H1 (cell line): ENCODE measurements around the gene TUG1.

ENCODE experiments used
- BRCA1 ChIP-seq: IDR thresholded peaks from 2 replicates; pipeline ENCODE4 v1.6.1; 2012; ENCODE audit warnings: low read depth, low read length, improper control_type of control experiment
- CBX8 ChIP-seq: fragments of 300-800, 300-1000 bp; sonication (generic); IDR thresholded peaks from 2 replicates; pipeline ENCODE4 v1.7.1; 2016; ENCODE audit warnings: low read depth, low read length, borderline replicate concordance
- CHD2 ChIP-seq: IDR thresholded peaks from 2 replicates; pipeline ENCODE4 v1.6.1; 2012; ENCODE audit warnings: low read length, improper control_type of control experiment
- EP300 ChIP-seq, 2 experiments: IDR thresholded peaks; 1 replicate in 1 of 2; 2 replicates in 1 of 2; pipeline ENCODE4 v1.6.1; 2011 to 2012; ENCODE audit warnings: low read depth in 2 of 2, low read length in 2 of 2, mild to moderate bottlenecking in 2 of 2, borderline replicate concordance in 1 of 2, inconsistent platforms in 1 of 2, moderate library complexity in 1 of 2
- EZH2 ChIP-seq: fragments of 200-600 bp; sonication (generic); IDR thresholded peaks from 2 replicates; pipeline ENCODE4 v1.7.1; 2012; ENCODE audit warnings: low read depth, mild to moderate bottlenecking, moderate library complexity, low read length, inconsistent platforms; ENCODE audit not compliant: severe bottlenecking
- HDAC6 ChIP-seq: IDR thresholded peaks from one replicate; pipeline ENCODE4 v1.7.1; 2012; ENCODE audit warnings: low read depth, mild to moderate bottlenecking, inconsistent platforms, low read length, moderate library complexity
- JUN ChIP-seq: IDR thresholded peaks from 2 replicates; pipeline ENCODE4 v1.6.1; 2011; ENCODE audit warnings: low read depth, mild to moderate bottlenecking, improper control_type of control experiment, low read length
- MAFK ChIP-seq: IDR thresholded peaks from 2 replicates; pipeline ENCODE4 v1.6.1; 2012; ENCODE audit warnings: low read depth, mild to moderate bottlenecking, improper control_type of control experiment, low read length
- POLR2A ChIP-seq, 2 experiments: IDR thresholded peaks; 1 replicate in 1 of 2; 2 replicates in 1 of 2; pipeline ENCODE4 v1.6.1; 2011; ENCODE audit warnings: low read depth in 2 of 2, low read length in 2 of 2, mild to moderate bottlenecking in 2 of 2; ENCODE audit errors: control extremely low read depth in 1 of 2
- SIN3A ChIP-seq, 2 experiments: IDR thresholded peaks in 1 of 2; conservative IDR thresholded peaks in 1 of 2; 2 replicates each; pipeline ENCODE4 v1.6.1; 2011 to 2012; ENCODE audit warnings: low read length in 2 of 2, improper control_type of control experiment in 1 of 2, low read depth in 1 of 2, mild to moderate bottlenecking in 1 of 2
- SP2 ChIP-seq: IDR thresholded peaks from 2 replicates; pipeline ENCODE4 v1.6.1; 2012; ENCODE audit warnings: mild to moderate bottlenecking, low read length, inconsistent platforms
- TAF1 ChIP-seq: IDR thresholded peaks from 2 replicates; pipeline ENCODE4 v1.6.1; 2011; ENCODE audit warnings: mild to moderate bottlenecking, low read depth, low read length
- TEAD4 ChIP-seq: IDR thresholded peaks from 2 replicates; pipeline ENCODE4 v1.6.1; 2012; ENCODE audit warnings: low read depth, low read length, inconsistent platforms, mixed read lengths
- TF ChIP-seq, protein P1 (sequence below), 3 experiments: IDR thresholded peaks; 1 replicate in 2 of 3; 2 replicates in 1 of 3; pipeline versions ENCODE4 v1.5.1 to v1.6.1; 2011; ENCODE audit warnings: low read length in 3 of 3, mild to moderate bottlenecking in 3 of 3, inconsistent platforms in 2 of 3, low read depth in 1 of 3, moderate library complexity in 1 of 3; ENCODE audit not compliant: insufficient read depth in 1 of 3; ENCODE audit errors: control extremely low read depth in 1 of 3

DNA sequence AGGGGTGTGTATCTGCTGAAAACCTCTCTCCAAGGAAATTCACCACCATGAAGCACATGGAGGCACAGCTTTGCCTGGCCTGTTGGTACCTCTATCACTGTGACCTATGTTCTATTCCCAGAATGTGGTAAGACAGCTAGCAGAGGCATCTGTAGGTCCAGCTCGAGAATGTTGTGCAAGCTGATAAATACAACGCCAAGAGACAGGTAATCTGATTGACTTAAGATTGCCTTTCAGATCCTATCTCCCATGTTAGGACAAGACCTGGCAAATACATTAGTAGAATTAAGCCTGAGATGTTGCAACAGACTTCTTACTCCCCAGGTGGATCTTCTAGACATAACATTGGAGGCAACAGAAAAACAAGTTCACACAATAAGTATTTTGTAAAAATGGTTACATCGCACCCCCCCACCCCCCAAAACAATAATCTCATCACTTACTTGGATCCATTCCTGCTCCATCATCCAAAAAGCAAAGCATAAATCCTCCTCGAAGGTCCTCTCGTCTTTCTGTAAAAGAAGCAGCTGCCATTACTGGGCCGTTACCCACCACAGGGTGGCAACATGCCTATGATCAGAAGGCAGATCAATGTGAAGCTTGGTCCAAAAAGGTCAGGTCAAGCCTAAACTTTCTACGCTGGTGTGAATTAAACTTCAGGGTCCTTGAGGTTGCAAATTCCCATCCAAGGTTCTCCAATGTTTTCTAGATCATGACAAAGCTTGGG, 19.0 kb upstream of the TUG1 start:
- TF ChIP-seq MAFK = no peak
- no peak for TF ChIP-seq POLR2A (IDR thresholded peaks at IDR 0.05; ENCODE audit: control extremely low read depth in 1 of 2, low read depth in 2 of 2, low read length in 2 of 2)
- TF ChIP-seq, protein P1, sequence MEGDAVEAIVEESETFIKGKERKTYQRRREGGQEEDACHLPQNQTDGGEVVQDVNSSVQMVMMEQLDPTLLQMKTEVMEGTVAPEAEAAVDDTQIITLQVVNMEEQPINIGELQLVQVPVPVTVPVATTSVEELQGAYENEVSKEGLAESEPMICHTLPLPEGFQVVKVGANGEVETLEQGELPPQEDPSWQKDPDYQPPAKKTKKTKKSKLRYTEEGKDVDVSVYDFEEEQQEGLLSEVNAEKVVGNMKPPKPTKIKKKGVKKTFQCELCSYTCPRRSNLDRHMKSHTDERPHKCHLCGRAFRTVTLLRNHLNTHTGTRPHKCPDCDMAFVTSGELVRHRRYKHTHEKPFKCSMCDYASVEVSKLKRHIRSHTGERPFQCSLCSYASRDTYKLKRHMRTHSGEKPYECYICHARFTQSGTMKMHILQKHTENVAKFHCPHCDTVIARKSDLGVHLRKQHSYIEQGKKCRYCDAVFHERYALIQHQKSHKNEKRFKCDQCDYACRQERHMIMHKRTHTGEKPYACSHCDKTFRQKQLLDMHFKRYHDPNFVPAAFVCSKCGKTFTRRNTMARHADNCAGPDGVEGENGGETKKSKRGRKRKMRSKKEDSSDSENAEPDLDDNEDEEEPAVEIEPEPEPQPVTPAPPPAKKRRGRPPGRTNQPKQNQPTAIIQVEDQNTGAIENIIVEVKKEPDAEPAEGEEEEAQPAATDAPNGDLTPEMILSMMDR (IDR thresholded peaks at IDR 0.05; ENCODE audit: control extremely low read depth in 1 of 3, insufficient read depth in 1 of 3, low read depth in 1 of 3, low read length in 3 of 3) = peak in 2 of 3 experiments; percentile 1 to 18; a peak in 1 of 4 replicates
- no peak for TF ChIP-seq EZH2
- TF ChIP-seq CBX8 = no peak
- no peak for TF ChIP-seq TEAD4
- no peak for TF ChIP-seq BRCA1
- TF ChIP-seq JUN = no peak
- TF ChIP-seq TAF1 = no peak
- no peak for TF ChIP-seq SP2
- TF ChIP-seq HDAC6 = no peak
- TF ChIP-seq EP300 (IDR thresholded peaks at IDR 0.05; ENCODE audit: borderline replicate concordance in 1 of 2, low read depth in 2 of 2, low read length in 2 of 2) = no peak
- TF ChIP-seq CHD2 = no peak
- TF ChIP-seq SIN3A (conservative IDR thresholded peaks at IDR 0.05 in 1 of 2, IDR thresholded peaks at IDR 0.05 in 1 of 2; ENCODE audit: low read depth in 1 of 2, low read length in 2 of 2) = no peak
